K562 (cell line): ENCODE measurements around the gene CAPZA1. TPM values are rescaled to one million over a fixed set of nuclear protein-coding genes. Genes with fewer than 3 reads are reported as not detected.

Experiments
- ATAC-seq: fragments of 200-7000 bp; cut with Tn5 transposase; 3 replicates; pipeline ENCODE4 v1.9.1; 2020; ENCODE audit warnings: moderate library complexity
- BruUV-seq: library from RNA; stranded (reverse); fragments of 400-500 nt; replicated peaks from 2 replicates; lab custom pipeline; 2021; lab: Mats Ljungman, UMichigan
- CTCF ChIA-PET: fragments of 300-600 bp; formaldehyde crosslinking; extraction: SDS; loops from one replicate; lab custom pipeline; 2021; ENCODE audit warnings: low intra/inter-chr PET ratio; lab: Yijun Ruan, JAX
- POLR2A ChIA-PET: fragments of 300-600, 350-650 bp; sonication (Branson Sonifier 250); formaldehyde crosslinking; extraction: SDS; loops from one replicate; lab custom pipeline; 2021; ENCODE audit warnings: antibody characterized with exemption, inconsistent platforms; lab: Yijun Ruan, JAX
- DNase-seq, 4 experiments: peaks; one replicate each; pipeline versions ENCODE4 v3.0.0 to v3.0.0-alpha.2; 2011 to 2018; ENCODE audit warnings: low spot score in 3 of 4, mixed read lengths in 3 of 4; ENCODE audit errors: extremely low read depth in 1 of 4
- FAIRE-seq: peaks from 2 replicates; lab custom pipeline; 2011; peaks lifted over from hg19 to GRCh38; lab: Jason Lieb, UNC
- H2AFZ ChIP-seq: 2 replicates; pipeline ENCODE4 v1.6.0; 2011; ENCODE audit warnings: low read depth, low read length, control low read depth, inconsistent platforms
- H3K27ac ChIP-seq: fragments of 200-600 bp; 3 replicates; pipeline ENCODE4 v1.8.0; 2011; ENCODE audit warnings: low read depth, mild to moderate bottlenecking, control low read depth, inconsistent platforms, low read length, moderate library complexity, mixed read lengths; ENCODE audit errors: extremely low read depth
- H3K27me3 ChIP-seq, 2 experiments: fragments of 300-600 bp in 1 of 2; 2 replicates in 1 of 2; 3 replicates in 1 of 2; pipeline versions ENCODE4 v1.6.0 to v1.8.0; 2011; ENCODE audit warnings: inconsistent platforms in 2 of 2, low read length in 2 of 2, mild to moderate bottlenecking in 1 of 2, mixed read lengths in 1 of 2, moderate library complexity in 1 of 2; ENCODE audit not compliant: control insufficient read depth in 2 of 2, insufficient read depth in 2 of 2
- H3K36me3 ChIP-seq: fragments of 300-600 bp; 3 replicates; pipeline ENCODE4 v1.8.0; 2011; ENCODE audit warnings: mild to moderate bottlenecking, low read length, inconsistent platforms; ENCODE audit not compliant: control insufficient read depth, insufficient read depth
- H3K4me1 ChIP-seq, 2 experiments: fragments of 200-600 bp in 1 of 2; replicated peaks in 1 of 2; 2 replicates in 1 of 2; 3 replicates in 1 of 2; pipeline versions ENCODE4 v1.5.1 to v1.8.0; 2011; ENCODE audit warnings: inconsistent platforms in 2 of 2, low read length in 2 of 2, mild to moderate bottlenecking in 1 of 2, mixed read lengths in 1 of 2, moderate library complexity in 1 of 2; ENCODE audit not compliant: control insufficient read depth in 2 of 2, insufficient read depth in 2 of 2
- H3K4me2 ChIP-seq: 2 replicates; pipeline ENCODE4 v1.6.1; 2011; ENCODE audit warnings: low read length, control low read depth, inconsistent platforms, mixed read lengths; ENCODE audit not compliant: insufficient read depth
- H3K4me3 ChIP-seq: fragments of 200-600 bp; sonication (generic), shearing (Covaris generic); 2 replicates; pipeline ENCODE4 v1.5.1; 2016; ENCODE audit warnings: control low read depth, inconsistent platforms
- H3K79me2 ChIP-seq: fragments of 200-600 bp; 3 replicates; pipeline ENCODE4 v1.8.0; 2011; ENCODE audit warnings: low read length, inconsistent platforms; ENCODE audit not compliant: control insufficient read depth, insufficient read depth
- H3K9ac ChIP-seq, 2 experiments: 2 replicates each; pipeline versions ENCODE4 v1.6.0 to v1.6.1; 2011; ENCODE audit warnings: low read depth in 2 of 2, low read length in 2 of 2, control low read depth in 1 of 2, inconsistent platforms in 1 of 2, mild to moderate bottlenecking in 1 of 2, mixed read lengths in 1 of 2; ENCODE audit not compliant: insufficient read depth in 1 of 2
- H3K9me1 ChIP-seq: one replicate; pipeline ENCODE4 v1.6.0; 2011; ENCODE audit warnings: inconsistent platforms, mild to moderate bottlenecking, low read length, moderate library complexity; ENCODE audit not compliant: control insufficient read depth, insufficient read depth
- H3K9me3 ChIP-seq: replicated peaks from 2 replicates; pipeline ENCODE4 v1.5.1; 2011; ENCODE audit warnings: low read depth, low read length, inconsistent platforms; ENCODE audit not compliant: control insufficient read depth, insufficient read depth
- H4K20me1 ChIP-seq: replicated peaks from 2 replicates; pipeline ENCODE4 v1.6.1; 2011; ENCODE audit warnings: low read length, inconsistent platforms, mixed read lengths; ENCODE audit not compliant: control insufficient read depth, insufficient read depth
- BRD9 ChIP-seq: fragments of 450-650 bp; IDR thresholded peaks from 2 replicates; pipeline ENCODE4 v1.6.1; 2018; ENCODE audit warnings: low read depth; ENCODE audit not compliant: partially characterized antibody
- BRF2 ChIP-seq: IDR thresholded peaks from 3 replicates; pipeline ENCODE4 v1.6.1; 2011; ENCODE audit warnings: borderline replicate concordance, mild to moderate bottlenecking; ENCODE audit not compliant: insufficient read length, insufficient read depth
- CBX5 ChIP-seq: IDR thresholded peaks from 2 replicates; pipeline ENCODE4 v1.6.1; 2014; ENCODE audit warnings: low read depth, borderline replicate concordance
- CREB1 ChIP-seq, 2 experiments: sonication (generic) in 1 of 2; formaldehyde crosslinking in 1 of 2; IDR thresholded peaks; 2 replicates each; pipeline versions ENCODE4 v1.6.1 to v1.8.0; 2012 to 2022; ENCODE audit warnings: inconsistent platforms in 1 of 2, mild to moderate bottlenecking in 1 of 2, missing genetic modification reagents in 1 of 2, moderate library complexity in 1 of 2
- DLX4 ChIP-seq: fragments of 250-450 bp; sonication (Bioruptor Pico); IDR thresholded peaks from 2 replicates; pipeline ENCODE4 v1.6.1; 2021; ENCODE audit warnings: mild to moderate bottlenecking
- FIP1L1 ChIP-seq: fragments of 200-400 bp; formaldehyde crosslinking; IDR thresholded peaks from 2 replicates; pipeline ENCODE4 v1.6.1; 2018; ENCODE audit warnings: mild to moderate bottlenecking, low read depth, low read length; ENCODE audit not compliant: poor library complexity, severe bottlenecking
- HDAC2 ChIP-seq: fragments of 450-650 bp; IDR thresholded peaks from 2 replicates; pipeline ENCODE4 v1.6.1; 2016; ENCODE audit warnings: mild to moderate bottlenecking
- KDM5B ChIP-seq: fragments of 200-600 bp; sonication (generic); IDR thresholded peaks from 2 replicates; pipeline ENCODE4 v1.6.1; 2012; ENCODE audit warnings: low read depth, mild to moderate bottlenecking, moderate library complexity, low read length, control low read depth, inconsistent platforms; ENCODE audit not compliant: insufficient replicate concordance
- MTA2 ChIP-seq: fragments of 450-650 bp; IDR thresholded peaks from 2 replicates; pipeline ENCODE4 v1.6.1; 2016; ENCODE audit warnings: low read depth
- NFIC ChIP-seq: fragments of 450-650 bp; IDR thresholded peaks from 2 replicates; pipeline ENCODE4 v1.6.1; 2017; ENCODE audit warnings: mild to moderate bottlenecking, inconsistent platforms
- RCOR1 ChIP-seq, 2 experiments: IDR thresholded peaks; 2 replicates each; pipeline ENCODE4 v1.6.1; 2012; ENCODE audit warnings: low read depth in 2 of 2, low read length in 2 of 2, borderline replicate concordance in 1 of 2, improper control_type of control experiment in 1 of 2
- RFX7 ChIP-seq: fragments of 250-450 bp; sonication (Bioruptor Pico); IDR thresholded peaks from 2 replicates; pipeline ENCODE4 v1.5.1; 2021; ENCODE audit warnings: mild to moderate bottlenecking
- SMC3 ChIP-seq: conservative IDR thresholded peaks from 2 replicates; pipeline ENCODE4 v1.6.1; 2011; ENCODE audit warnings: low read depth, low read length, improper control_type of control experiment; ENCODE audit not compliant: insufficient read depth
- SNRNP70 ChIP-seq: fragments of 200-400 bp; formaldehyde crosslinking; optimal IDR thresholded peaks from 2 replicates; pipeline ENCODE3; 2017; ENCODE audit warnings: low read depth, low read length
- SOX6 ChIP-seq: fragments of 450-650 bp; IDR thresholded peaks from 2 replicates; pipeline ENCODE4 v1.6.1; 2014; ENCODE audit warnings: mild to moderate bottlenecking
- STAG1 ChIP-seq: sonication (generic); formaldehyde crosslinking; IDR thresholded peaks from 2 replicates; pipeline ENCODE4 v1.5.0; 2020; ENCODE audit warnings: missing genetic modification reagents, borderline replicate concordance
- XRCC3 ChIP-seq: fragments of 450-650 bp; IDR thresholded peaks from 2 replicates; pipeline ENCODE4 v1.6.1; 2017; ENCODE audit warnings: mild to moderate bottlenecking, moderate library complexity
- ZKSCAN3 ChIP-seq: fragments of 250-450 bp; sonication (Bioruptor Pico); IDR thresholded peaks from 2 replicates; pipeline ENCODE4 v1.4.0; 2020
- ZNF354B ChIP-seq: fragments of 250-450 bp; sonication (Bioruptor Pico); IDR thresholded peaks from 2 replicates; pipeline ENCODE4 v1.4.0; 2020
- ZNF583 ChIP-seq: fragments of 250-450 bp; sonication (Bioruptor Pico); IDR thresholded peaks from 2 replicates; pipeline ENCODE4 v1.4.0; 2020
- ZNF668 ChIP-seq: fragments of 250-450 bp; sonication (Bioruptor Pico); IDR thresholded peaks from 2 replicates; pipeline ENCODE4 v1.8.0; 2022; ENCODE audit warnings: mild to moderate bottlenecking, inconsistent platforms
- WGBS: fragments of 100-300 bp; shearing (Covaris generic); methylation state at CpG from one replicate; pipeline ENCODE4 v1.1.6; 2016; ENCODE audit warnings: low coverage, mixed read lengths; ENCODE audit not compliant: insufficient coverage; ENCODE audit errors: missing lambda C conversion rate; 5-methylcytosine and 5-hydroxymethylcytosine counted together
- in situ Hi-C: fragments of 300-500 bp; cut with MboI; formaldehyde crosslinking; loops from 4 replicates; pipeline ENCODE4 v1.15.0; 2018; ENCODE audit warnings: inconsistent platforms, mixed read lengths
- intact Hi-C: fragments of 100-400 bp; cut with micrococcal nuclease; formaldehyde crosslinking; loops from 2 replicates; pipeline ENCODE4 v1.14.2; 2022
- polyA plus RNA-seq, 8 experiments: library from polyadenylated mRNA; depleted of rRNA in 4 of 8; stranded (reverse) in 5 of 8; unstranded in 3 of 8; fragments of >200 nt; fragmentation: Nextera tagmentation in 2 of 8; fragmentation: Illumina TruSeq in 1 of 8; extraction: Ambion mirVana in 2 of 8; extraction: Trizol in 1 of 8; gene quantifications; 2 replicates each; pipeline versions ENCODE4 v1.2.1 to v1.2.3, GENCODE V29; 2011 to 2014; ENCODE audit warnings: inconsistent platforms in 1 of 8, missing spikeins in 1 of 8
- total RNA-seq, 7 experiments: library from RNA; depleted of rRNA in 6 of 7; stranded (reverse); fragments of >200 nt in 6 of 7; fragmentation: Illumina TruSeq in 2 of 7; extraction: Trizol in 2 of 7; gene quantifications; 2 replicates each; pipeline versions ENCODE4 v1.2.1 to v1.2.3, GENCODE V29; 2011 to 2021; ENCODE audit warnings: low replicate concordance in 1 of 7
- TF ChIP-seq, protein P1 (sequence below): fragments of 450-650 bp; IDR thresholded peaks from 2 replicates; pipeline ENCODE4 v1.6.1; 2016; ENCODE audit warnings: borderline replicate concordance

Gene CAPZA1
- total and polyA plus RNA-seq, 9 of the 15 experiments (the other 6 are each of a cell fraction or from before 2014, with no cell fraction given) = 237 to 1,020 (median 306) TPM

- Histone ChIP-seq H3K79me2 (peaks cover 98% of the 10 kb centered on the region), H2AFZ (no peak overlapping the region), H3K27me3 (no peaks in the 10 kb centered on the region), H3K36me3 (peaks cover 72% of the 10 kb centered on the region), H3K9me3 (no peaks in the 10 kb centered on the region), H4K20me1 (peaks cover 49% of the 10 kb centered on the region), H3K9me1 (peaks cover 9% of the 10 kb centered on the region), H3K4me1 (peaks cover 13 to 31% of the 10 kb centered on the region in 2 experiments), H3K4me3 (no peak overlapping the region), H3K27ac (peak overlapping the region; percentile 3; the same call in 2 of the 3 replicates), H3K4me2 (no peak overlapping the region), H3K9ac (peak overlapping the region in 1 of 2 experiments; percentile 8; a peak in 1 of 4 replicates)
- WGBS = 66% methylated on average over 2 of the region's 2 CpGs
- intact Hi-C loops (loop anchor here (10.0 kb wide), 1 partner anchor 179 kb away; no protein-coding TSS in a partner anchor), in situ Hi-C loops (loop anchor here (10.0 kb wide), 1 partner anchor 179 kb away; no protein-coding TSS in a partner anchor)
- peak; percentile 91 for FAIRE-seq
- ChIA-PET CTCF (no interaction called here), POLR2A (interaction anchor here (0.6 to 1.5 kb wide), 4 partner anchors 12 to 104 kb away, joined by 3 to 4 read pairs (median 3); no protein-coding TSS in a partner anchor)
- peak; percentile 35 to 86 (median 52) for DNase-seq
- ATAC-seq = peak; percentile 72
- BruUV-seq = no TSS peak
- TF ChIP-seq CREB1 (IDR thresholded peaks at IDR 0.05) (no peak), CREB1 (CRISPR knock-in tag; IDR thresholded peaks at IDR 0.05) (no peak), KDM5B (no peak), CBX5 (no peak), MTA2 (no peak), XRCC3 (no peak), RCOR1 (IDR thresholded peaks at IDR 0.05; ENCODE audit: borderline replicate concordance in 1 of 2, low read depth in 2 of 2, low read length in 2 of 2) (peak in 1 of 2 experiments; percentile 39; a peak in 1 of 4 replicates), ZNF668 (CRISPR knock-in tag) (no peak), HDAC2 (peak; percentile 24; the same call in 1 of the 2 replicates), STAG1 (no peak), SMC3 (no peak), FIP1L1 (no peak), NFIC (peak; percentile 99), SOX6 (peak; percentile 51; the same call in 1 of the 2 replicates), RFX7 (CRISPR knock-in tag) (no peak), SNRNP70 (no peak), ZKSCAN3 (CRISPR knock-in tag) (no peak), ZNF583 (CRISPR knock-in tag) (no peak), BRF2 (no peak), BRD9 (peak; percentile 60), DLX4 (CRISPR knock-in tag) (no peak), ZNF354B (CRISPR knock-in tag) (no peak)
- TF ChIP-seq, protein P1, sequence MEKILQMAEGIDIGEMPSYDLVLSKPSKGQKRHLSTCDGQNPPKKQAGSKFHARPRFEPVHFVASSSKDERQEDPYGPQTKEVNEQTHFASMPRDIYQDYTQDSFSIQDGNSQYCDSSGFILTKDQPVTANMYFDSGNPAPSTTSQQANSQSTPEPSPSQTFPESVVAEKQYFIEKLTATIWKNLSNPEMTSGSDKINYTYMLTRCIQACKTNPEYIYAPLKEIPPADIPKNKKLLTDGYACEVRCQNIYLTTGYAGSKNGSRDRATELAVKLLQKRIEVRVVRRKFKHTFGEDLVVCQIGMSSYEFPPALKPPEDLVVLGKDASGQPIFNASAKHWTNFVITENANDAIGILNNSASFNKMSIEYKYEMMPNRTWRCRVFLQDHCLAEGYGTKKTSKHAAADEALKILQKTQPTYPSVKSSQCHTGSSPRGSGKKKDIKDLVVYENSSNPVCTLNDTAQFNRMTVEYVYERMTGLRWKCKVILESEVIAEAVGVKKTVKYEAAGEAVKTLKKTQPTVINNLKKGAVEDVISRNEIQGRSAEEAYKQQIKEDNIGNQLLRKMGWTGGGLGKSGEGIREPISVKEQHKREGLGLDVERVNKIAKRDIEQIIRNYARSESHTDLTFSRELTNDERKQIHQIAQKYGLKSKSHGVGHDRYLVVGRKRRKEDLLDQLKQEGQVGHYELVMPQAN = no peak
Measured at GRCh38 chr1:112625696-112626095, 6.1 kb downstream of the CAPZA1 start.
